ENCODE data around the gene CERK. TPM values are rescaled to one million over a fixed set of nuclear protein-coding genes. Genes with fewer than 3 reads are reported as not detected.

Gene CERK
- total and polyA plus RNA-seq, 2 of the 8 experiments (the other 6 are each of a cell fraction or from before 2014, with no cell fraction given): 26.6 to 59.0 TPM

GRCh38 chr22:46690146-46690545, 47.9 kb downstream of the CERK start (continued):
- no peak for TF ChIP-seq CTCF (IDR thresholded peaks at IDR 0.05; ENCODE audit: control extremely low read depth in 1 of 3, insufficient read depth in 1 of 3, low read depth in 1 of 3, low read length in 3 of 3)

All from H1 (cell line).